Fibroblast of villous mesenchyme (primary cell): ENCODE data around the gene NABP1. TPM values are rescaled to one million over a fixed set of nuclear protein-coding genes. Genes with fewer than 3 reads are reported as not detected.

Source experiments
- DNase-seq: peaks from one replicate; pipeline ENCODE4 v3.0.0-alpha.2; 2010; ENCODE audit warnings: low read depth
- H3K4me3 ChIP-seq: 2 replicates; pipeline ENCODE4 v1.5.1; 2011; ENCODE audit warnings: low read depth, mild to moderate bottlenecking, low read length
- CTCF ChIP-seq: IDR thresholded peaks from 2 replicates; pipeline ENCODE4 v1.5.1; 2012; ENCODE audit warnings: low read depth, mild to moderate bottlenecking, low read length; ENCODE audit not compliant: insufficient read depth
- total RNA-seq: library from RNA; depleted of rRNA; stranded (reverse); fragments of >200 nt; gene quantifications from 2 replicates; pipeline ENCODE4 v1.2.3, GENCODE V29; 2012

Gene NABP1
- total RNA-seq, 1 donor: 308 TPM

- no peak for TF ChIP-seq CTCF
- H3K4me3 ChIP-seq: no peak overlapping the region
- no peak for DNase-seq
Observed at GRCh38 chr2:191659198-191659597, 18.7 kb upstream of the NABP1 start.

DNA sequence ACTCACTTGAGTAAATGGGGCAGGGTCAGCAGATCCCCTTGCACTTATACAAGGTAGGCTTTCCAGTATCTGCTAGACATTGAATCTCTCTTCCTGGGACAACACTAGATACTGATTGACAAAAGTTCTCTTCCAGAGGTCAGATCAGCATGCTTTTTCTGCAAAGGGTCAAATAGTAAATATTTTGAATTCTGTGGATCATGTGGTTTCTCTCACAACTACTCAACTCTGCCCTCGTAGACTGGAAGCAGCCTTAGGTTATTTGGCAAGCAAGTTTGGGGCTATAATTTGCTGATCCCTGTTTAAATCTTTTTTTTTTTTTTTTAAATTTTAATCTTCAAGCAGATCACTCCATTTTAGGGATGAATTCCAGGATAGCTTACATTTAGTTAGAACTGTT lies 17.4 kb upstream of the NABP1 start:
- TF ChIP-seq CTCF: no peak
- DNase-seq: peak; percentile 31
- H3K4me3 ChIP-seq: no peak overlapping the region

- DNase-seq: no peak
- no peak for TF ChIP-seq CTCF
- no peak overlapping the region for H3K4me3 ChIP-seq
Observed at GRCh38 chr2:191661097-191661924, 16.6 kb upstream of the NABP1 start.

GRCh38 chr2:191664823-191665677 lies 12.9 kb upstream of the NABP1 start:
- no peak for DNase-seq
- TF ChIP-seq CTCF: no peak
- no peak overlapping the region for H3K4me3 ChIP-seq

GRCh38 chr2:191666226-191666625 lies 11.7 kb upstream of the NABP1 start:
- no peak for DNase-seq
- no peak for TF ChIP-seq CTCF

DNA sequence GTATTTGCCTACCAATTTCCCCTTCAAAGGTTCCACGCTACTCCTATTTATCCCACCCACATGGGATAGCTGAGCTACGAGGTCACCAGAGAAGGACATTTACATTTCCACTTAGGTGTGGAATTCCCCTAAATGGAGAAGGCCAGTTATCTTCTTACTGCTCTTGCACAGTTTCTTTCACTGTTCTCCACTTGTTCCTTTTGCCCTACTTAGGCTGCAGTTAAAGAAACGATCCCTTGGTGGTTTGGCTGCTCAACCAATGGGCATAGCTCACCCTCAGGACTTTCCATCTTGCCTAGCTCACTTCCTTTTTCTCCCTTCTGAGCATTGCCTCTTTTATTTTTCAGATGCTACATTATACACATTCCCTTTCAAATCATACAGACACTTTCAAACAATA lies 11.2 kb upstream of the NABP1 start:
- no peak for TF ChIP-seq CTCF
- H3K4me3 ChIP-seq: no peak overlapping the region
- DNase-seq: no peak

More at GRCh38 chr2:191666226-191666625, 11.7 kb upstream of the NABP1 start:
- no peak overlapping the region for H3K4me3 ChIP-seq
